ENCODE results near the gene PSMG3.

GRCh38 chr7:1585142-1585981 is 15.5 kb upstream of the PSMG3 start:
- TF ChIP-seq CTCF (IDR thresholded peaks at IDR 0.05 in 4 of 5, conservative IDR thresholded peaks at IDR 0.05 in 1 of 5) (no peak), POLR2A (IDR thresholded peaks at IDR 0.05) (no peak)

Measured in gastrocnemius medialis (tissue), 4 donors.